ENCODE measurements around the gene CXorf58.

The CXorf58 gene

DNA sequence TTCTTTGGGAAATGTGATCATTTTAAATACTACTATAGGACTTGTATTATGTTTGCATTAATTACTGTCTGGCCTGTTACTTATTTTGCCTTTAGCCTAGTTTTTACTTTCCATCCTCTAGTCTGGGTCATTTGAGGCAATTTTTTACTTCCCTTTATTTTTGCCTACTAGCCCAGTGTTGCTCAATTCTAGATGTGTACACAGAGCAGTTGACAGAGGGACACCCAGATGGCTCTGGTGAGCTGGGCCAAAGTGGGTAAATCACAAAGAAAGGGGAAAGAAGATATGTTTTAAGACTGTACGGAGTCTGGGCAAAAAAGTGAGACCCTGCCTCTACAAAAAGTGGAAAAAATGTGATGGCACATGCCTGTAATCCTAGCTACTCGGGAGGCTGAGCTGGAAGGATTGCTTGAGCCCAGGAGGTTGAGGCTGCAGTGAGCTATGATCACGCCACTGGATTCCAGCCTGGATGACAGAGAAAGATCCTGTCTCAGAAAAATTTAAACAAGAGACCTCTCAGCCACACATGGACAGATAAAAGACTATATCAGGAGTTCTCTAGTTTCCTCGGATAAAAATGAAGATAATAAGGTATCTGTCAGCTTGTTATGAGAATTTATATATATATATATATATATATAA is 35.8 kb upstream of the CXorf58 start:
- POLR2A ChIA-PET, result no interaction called here

GRCh38 chrX:23879380-23880090 is 28.3 kb upstream of the CXorf58 start:
- TF ChIP-seq ELF4 (IDR thresholded peaks at IDR 0.05) (no peak), HDGF (IDR thresholded peaks at IDR 0.05; ENCODE audit: borderline replicate concordance) (no peak)
- CTCF ChIA-PET, result interaction anchor here (0.8 kb wide), 1 partner anchor 10 kb away, joined by 3 read pairs; no protein-coding TSS in a partner anchor
- no peak for DNase-seq (ENCODE audit: extremely low spot score)
- POLR2A ChIA-PET, result no interaction called here

More for the DNA sequence above, 35.8 kb upstream of the CXorf58 start:
- CTCF ChIA-PET, result no interaction called here
- TF ChIP-seq, protein P1, sequence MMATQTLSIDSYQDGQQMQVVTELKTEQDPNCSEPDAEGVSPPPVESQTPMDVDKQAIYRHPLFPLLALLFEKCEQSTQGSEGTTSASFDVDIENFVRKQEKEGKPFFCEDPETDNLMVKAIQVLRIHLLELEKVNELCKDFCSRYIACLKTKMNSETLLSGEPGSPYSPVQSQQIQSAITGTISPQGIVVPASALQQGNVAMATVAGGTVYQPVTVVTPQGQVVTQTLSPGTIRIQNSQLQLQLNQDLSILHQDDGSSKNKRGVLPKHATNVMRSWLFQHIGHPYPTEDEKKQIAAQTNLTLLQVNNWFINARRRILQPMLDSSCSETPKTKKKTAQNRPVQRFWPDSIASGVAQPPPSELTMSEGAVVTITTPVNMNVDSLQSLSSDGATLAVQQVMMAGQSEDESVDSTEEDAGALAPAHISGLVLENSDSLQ (IDR thresholded peaks at IDR 0.05), result no peak
- TF ChIP-seq BHLHE40 (IDR thresholded peaks at IDR 0.05; ENCODE audit: borderline replicate concordance) (no peak), LEF1 (IDR thresholded peaks at IDR 0.05; ENCODE audit: borderline replicate concordance) (no peak), FOXK2 (IDR thresholded peaks at IDR 0.05) (no peak), TARDBP (IDR thresholded peaks at IDR 0.05) (no peak), ZNF384 (IDR thresholded peaks at IDR 0.05) (no peak), FOXA1 (IDR thresholded peaks at IDR 0.05) (no peak), HDGF (IDR thresholded peaks at IDR 0.05; ENCODE audit: borderline replicate concordance) (no peak), NFRKB (IDR thresholded peaks at IDR 0.05) (no peak), SUZ12 (IDR thresholded peaks at IDR 0.05) (no peak), FOXM1 (IDR thresholded peaks at IDR 0.05; ENCODE audit: borderline replicate concordance) (no peak), ARNT (IDR thresholded peaks at IDR 0.05) (no peak), L3MBTL2 (conservative IDR thresholded peaks at IDR 0.05) (no peak), ELF4 (IDR thresholded peaks at IDR 0.05) (no peak), SP1 (IDR thresholded peaks at IDR 0.05) (no peak), CTBP1 (IDR thresholded peaks at IDR 0.05; ENCODE audit: borderline replicate concordance) (no peak)
- no peak for DNase-seq (ENCODE audit: extremely low spot score)

DNA sequence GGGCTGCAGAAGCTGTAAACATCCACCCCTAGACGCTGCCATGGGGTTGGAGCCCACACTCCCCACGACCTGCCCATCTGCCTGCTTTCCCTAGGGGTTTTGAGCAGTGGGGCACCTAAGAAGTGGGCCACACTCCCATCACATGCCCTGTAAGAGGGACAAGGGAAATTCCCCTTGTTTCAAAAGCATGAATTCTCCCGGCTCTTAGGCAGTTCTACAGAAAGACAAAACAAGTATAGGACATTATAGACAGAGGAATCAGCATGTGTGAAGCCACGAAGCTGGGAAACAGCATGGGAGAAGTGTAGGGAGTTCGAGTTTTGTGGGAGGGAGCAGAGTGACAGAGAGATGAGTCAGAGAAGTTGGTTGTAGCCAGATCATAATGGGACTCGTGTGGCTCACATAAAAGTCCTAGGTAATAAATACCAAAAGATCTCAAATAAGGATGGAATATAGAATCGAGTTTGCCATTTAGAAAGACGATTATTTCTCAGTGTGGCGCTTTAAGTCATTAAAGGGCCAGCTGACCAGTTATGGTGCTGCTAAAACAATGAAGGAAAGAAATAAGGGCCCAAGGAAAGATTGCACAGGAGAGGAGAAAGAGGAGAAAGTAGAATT is 24.0 kb upstream of the CXorf58 start:
- peak; percentile 42; the same call in 1 of the 2 replicates for TF ChIP-seq L3MBTL2 (conservative IDR thresholded peaks at IDR 0.05)
- no peak for TF ChIP-seq ELF4 (IDR thresholded peaks at IDR 0.05)
- TF ChIP-seq, protein P1 (IDR thresholded peaks at IDR 0.05), result peak; percentile 69
- TF ChIP-seq ZNF384 (IDR thresholded peaks at IDR 0.05), result no peak
- TF ChIP-seq FOXM1 (IDR thresholded peaks at IDR 0.05; ENCODE audit: borderline replicate concordance), result no peak
- no peak for TF ChIP-seq SP1 (IDR thresholded peaks at IDR 0.05)
- no peak for TF ChIP-seq FOXA1 (IDR thresholded peaks at IDR 0.05)
- POLR2A ChIA-PET, result interaction anchor here (0.8 to 1.4 kb wide), 6 partner anchors 15 to 170 kb away, joined by 3 to 6 read pairs (median 4); partner anchors contain the start of gene SAT1
- peak; percentile 39 for DNase-seq (ENCODE audit: extremely low spot score)
- CTCF ChIA-PET, result interaction anchor here (0.7 to 2.2 kb wide), 2 partner anchors 18 to 145 kb away, joined by 3 to 9 read pairs; no protein-coding TSS in a partner anchor

DNA sequence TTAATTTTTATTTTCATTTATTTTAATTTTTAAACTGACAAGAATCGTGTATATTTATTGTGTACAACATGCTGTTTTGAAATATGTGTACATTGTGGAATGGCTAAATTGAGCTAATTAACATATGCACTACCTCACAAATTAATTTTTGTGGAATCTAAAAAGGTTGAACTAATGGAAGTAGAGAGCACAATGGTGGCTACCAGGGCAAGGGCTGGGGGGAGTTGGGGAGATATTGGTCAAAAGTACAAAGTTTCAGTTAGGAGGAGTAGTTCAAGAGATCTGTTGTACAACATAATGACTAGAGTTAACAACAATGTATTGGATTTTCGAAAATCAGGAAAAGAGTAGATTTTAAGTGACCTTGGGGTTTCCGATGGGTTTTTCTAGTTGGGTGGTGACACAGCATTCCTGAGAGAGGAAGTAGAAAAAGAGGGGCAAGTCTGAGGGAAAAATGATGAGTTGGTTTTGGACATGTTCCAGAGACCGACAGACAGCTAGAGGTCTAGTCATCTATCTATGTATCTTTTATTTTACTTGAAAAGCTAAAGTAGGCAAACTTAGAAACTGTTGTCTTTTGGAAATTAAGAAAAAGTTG is 23.3 kb upstream of the CXorf58 start:
- DNase-seq (ENCODE audit: extremely low spot score), result no peak
- no peak for TF ChIP-seq SUZ12 (IDR thresholded peaks at IDR 0.05)
- TF ChIP-seq, protein P1 (IDR thresholded peaks at IDR 0.05), result no peak
- TF ChIP-seq ARNT (IDR thresholded peaks at IDR 0.05), result no peak
- TF ChIP-seq BHLHE40 (IDR thresholded peaks at IDR 0.05; ENCODE audit: borderline replicate concordance), result no peak
- no peak for TF ChIP-seq FOXA1 (IDR thresholded peaks at IDR 0.05)
- TF ChIP-seq ZNF384 (IDR thresholded peaks at IDR 0.05), result no peak
- TF ChIP-seq FOXM1 (IDR thresholded peaks at IDR 0.05; ENCODE audit: borderline replicate concordance), result no peak
- no peak for TF ChIP-seq FOXK2 (IDR thresholded peaks at IDR 0.05)
- TF ChIP-seq NFRKB (IDR thresholded peaks at IDR 0.05), result no peak
- no peak for TF ChIP-seq SP1 (IDR thresholded peaks at IDR 0.05)
- no peak for TF ChIP-seq HDGF (IDR thresholded peaks at IDR 0.05; ENCODE audit: borderline replicate concordance)
- TF ChIP-seq LEF1 (IDR thresholded peaks at IDR 0.05; ENCODE audit: borderline replicate concordance), result no peak
- no peak for TF ChIP-seq CTBP1 (IDR thresholded peaks at IDR 0.05; ENCODE audit: borderline replicate concordance)
- CTCF ChIA-PET, result interaction anchor here (2.2 kb wide), 1 partner anchor 17 kb away, joined by 9 read pairs; no protein-coding TSS in a partner anchor
- POLR2A ChIA-PET, result interaction anchor here (0.8 to 1.3 kb wide), 4 partner anchors 102 to 142 kb away, joined by 3 to 6 read pairs (median 4); partner anchors contain the start of gene SAT1

- ChIA-PET CTCF (interaction anchor here (2.2 kb wide), 1 partner anchor 16 kb away, joined by 9 read pairs; no protein-coding TSS in a partner anchor), POLR2A (no interaction called here)
- no peak for DNase-seq (ENCODE audit: extremely low spot score)
- no peak for TF ChIP-seq ZNF384 (IDR thresholded peaks at IDR 0.05)
- TF ChIP-seq ELF4 (IDR thresholded peaks at IDR 0.05), result no peak
- TF ChIP-seq BHLHE40 (IDR thresholded peaks at IDR 0.05; ENCODE audit: borderline replicate concordance), result no peak
- no peak for TF ChIP-seq HDGF (IDR thresholded peaks at IDR 0.05; ENCODE audit: borderline replicate concordance)
- TF ChIP-seq, protein P1 (IDR thresholded peaks at IDR 0.05), result no peak; the same call in 1 of the 2 replicates
- TF ChIP-seq NFRKB (IDR thresholded peaks at IDR 0.05), result no peak
- no peak for TF ChIP-seq ARNT (IDR thresholded peaks at IDR 0.05)
- TF ChIP-seq FOXA1 (IDR thresholded peaks at IDR 0.05), result no peak
- TF ChIP-seq SUZ12 (IDR thresholded peaks at IDR 0.05), result no peak
- TF ChIP-seq FOXK2 (IDR thresholded peaks at IDR 0.05), result no peak
- no peak for TF ChIP-seq CTBP1 (IDR thresholded peaks at IDR 0.05; ENCODE audit: borderline replicate concordance)
- no peak for TF ChIP-seq TARDBP (IDR thresholded peaks at IDR 0.05)
- no peak for TF ChIP-seq SP1 (IDR thresholded peaks at IDR 0.05)
These were observed 22.0 kb upstream of the CXorf58 start for GRCh38 chrX:23885803-23886202.
